ENCODE results near the gene SLC26A1. TPM values are rescaled to one million over a fixed set of nuclear protein-coding genes. Genes with fewer than 3 reads are reported as not detected.

Gene SLC26A1
- total and polyA plus RNA-seq, 2 experiments from 2014 or later: 0.22 to 1.8 TPM

DNA sequence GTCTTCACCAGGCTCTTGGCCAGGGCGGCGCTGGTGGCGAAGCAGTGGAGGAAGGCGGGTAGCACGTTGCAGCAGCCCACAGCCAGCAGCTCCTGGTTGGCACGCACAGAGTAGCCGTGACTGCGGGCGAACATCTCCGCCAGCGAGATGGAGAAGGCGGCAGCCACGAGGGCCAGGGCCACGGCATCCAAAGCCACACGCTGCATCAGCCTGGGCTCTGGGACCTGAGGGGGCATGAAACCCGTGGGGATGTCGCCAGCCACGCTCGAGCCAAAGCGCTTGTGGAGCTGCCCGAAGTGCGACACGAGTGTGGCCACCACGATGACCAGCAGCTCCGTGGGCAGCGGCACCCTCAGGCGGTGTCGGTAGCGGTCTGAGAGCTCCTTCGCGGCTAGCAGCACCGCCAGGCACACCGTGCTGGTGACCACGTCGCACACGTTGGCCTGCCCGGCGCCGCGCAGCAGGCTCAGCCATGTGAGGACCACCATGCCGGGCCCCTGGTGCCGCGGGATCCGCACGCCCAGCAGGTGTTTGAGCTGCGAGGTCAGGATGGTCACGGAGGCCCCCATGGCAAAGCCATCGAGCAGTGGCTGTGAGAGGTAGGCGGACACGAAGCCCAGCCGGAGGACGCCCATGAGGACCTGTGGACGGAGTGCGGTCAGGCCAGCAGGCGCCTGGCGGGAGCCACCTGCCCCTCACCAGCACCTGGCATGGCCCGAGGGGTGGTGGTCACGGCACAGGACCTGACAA lies 3.3 kb downstream of the SLC26A1 start:
- no peaks in the 10 kb centered on the region for H3K36me3 ChIP-seq (ENCODE audit: low read depth)
- no peaks in the 10 kb centered on the region for H4K20me1 ChIP-seq (ENCODE audit: insufficient read depth)

GRCh38 chr4:988726-989721 lies 4.2 kb downstream of the SLC26A1 start:
- H3K9ac ChIP-seq: no peak overlapping the region
- H3K27me3 ChIP-seq (replicated peaks; ENCODE audit: insufficient read depth): no peaks in the 10 kb centered on the region
- no peaks in the 10 kb centered on the region for H4K20me1 ChIP-seq (ENCODE audit: insufficient read depth)
- H3K9me2 ChIP-seq (ENCODE audit: insufficient read depth): no peaks in the 10 kb centered on the region
- H3K4me1 ChIP-seq (ENCODE audit: insufficient read depth): peaks cover 17% of the 10 kb centered on the region
- TF ChIP-seq EZH2phosphoT487 (IDR thresholded peaks at IDR 0.05; ENCODE audit: insufficient read depth, low read depth): no peak
- no peak for TF ChIP-seq EZH2 (IDR thresholded peaks at IDR 0.05; ENCODE audit: insufficient read depth, poor library complexity, severe bottlenecking)
- H2AFZ ChIP-seq: no peak overlapping the region
- no peaks in the 10 kb centered on the region for H3K9me3 ChIP-seq (ENCODE audit: low read depth)
- DNase-seq: no peak
- no peaks in the 10 kb centered on the region for H3K79me2 ChIP-seq (ENCODE audit: insufficient read depth)
- H3K4me2 ChIP-seq (ENCODE audit: unreplicated experiment): no peak overlapping the region
- in situ Hi-C loops (cut with MboI): no loop called here
- H3K27ac ChIP-seq: no peak overlapping the region
- 0 out of 2 replicates have a peak, but pooled peaks cover 10% of the 10 kb centered on the region for H3F3A ChIP-seq (ENCODE audit: insufficient read depth)
- H3K36me3 ChIP-seq (ENCODE audit: low read depth): no peaks in the 10 kb centered on the region
- no peak overlapping the region for H3K4me3 ChIP-seq
- WGBS, 2 experiments (ENCODE audit: low coverage in 1 of 2, low lambda C conversion rate in 2 of 2, missing lambda C conversion rate in 2 of 2): 94 to 95% methylated on average over 54 to 68 of the region's 69 CpGs

More for the DNA sequence above, 3.3 kb downstream of the SLC26A1 start:
- Histone ChIP-seq H3K9me2 (ENCODE audit: insufficient read depth) (no peaks in the 10 kb centered on the region), H3K4me1 (ENCODE audit: insufficient read depth) (peaks cover 15% of the 10 kb centered on the region), H3K9ac (no peak overlapping the region), H2AFZ (no peak overlapping the region), H3K4me2 (ENCODE audit: unreplicated experiment) (no peak overlapping the region), H3K27me3 (replicated peaks; ENCODE audit: insufficient read depth) (no peaks in the 10 kb centered on the region), H3K79me2 (ENCODE audit: insufficient read depth) (no peaks in the 10 kb centered on the region), H3K9me3 (ENCODE audit: low read depth) (no peaks in the 10 kb centered on the region), H3K4me3 (no peak overlapping the region), H3K27ac (no peak overlapping the region), H3F3A (ENCODE audit: insufficient read depth) (0 out of 2 replicates have a peak, but pooled peaks cover 10% of the 10 kb centered on the region)
- no peak for DNase-seq
- in situ Hi-C loops (cut with MboI): no loop called here
- WGBS, 2 experiments (ENCODE audit: low coverage in 1 of 2, low lambda C conversion rate in 2 of 2, missing lambda C conversion rate in 2 of 2): 95 to 97% methylated on average over 53 to 58 of the region's 58 CpGs
- TF ChIP-seq EZH2 (IDR thresholded peaks at IDR 0.05; ENCODE audit: insufficient read depth, poor library complexity, severe bottlenecking) (no peak), EZH2phosphoT487 (IDR thresholded peaks at IDR 0.05; ENCODE audit: insufficient read depth, low read depth) (no peak)

DNA sequence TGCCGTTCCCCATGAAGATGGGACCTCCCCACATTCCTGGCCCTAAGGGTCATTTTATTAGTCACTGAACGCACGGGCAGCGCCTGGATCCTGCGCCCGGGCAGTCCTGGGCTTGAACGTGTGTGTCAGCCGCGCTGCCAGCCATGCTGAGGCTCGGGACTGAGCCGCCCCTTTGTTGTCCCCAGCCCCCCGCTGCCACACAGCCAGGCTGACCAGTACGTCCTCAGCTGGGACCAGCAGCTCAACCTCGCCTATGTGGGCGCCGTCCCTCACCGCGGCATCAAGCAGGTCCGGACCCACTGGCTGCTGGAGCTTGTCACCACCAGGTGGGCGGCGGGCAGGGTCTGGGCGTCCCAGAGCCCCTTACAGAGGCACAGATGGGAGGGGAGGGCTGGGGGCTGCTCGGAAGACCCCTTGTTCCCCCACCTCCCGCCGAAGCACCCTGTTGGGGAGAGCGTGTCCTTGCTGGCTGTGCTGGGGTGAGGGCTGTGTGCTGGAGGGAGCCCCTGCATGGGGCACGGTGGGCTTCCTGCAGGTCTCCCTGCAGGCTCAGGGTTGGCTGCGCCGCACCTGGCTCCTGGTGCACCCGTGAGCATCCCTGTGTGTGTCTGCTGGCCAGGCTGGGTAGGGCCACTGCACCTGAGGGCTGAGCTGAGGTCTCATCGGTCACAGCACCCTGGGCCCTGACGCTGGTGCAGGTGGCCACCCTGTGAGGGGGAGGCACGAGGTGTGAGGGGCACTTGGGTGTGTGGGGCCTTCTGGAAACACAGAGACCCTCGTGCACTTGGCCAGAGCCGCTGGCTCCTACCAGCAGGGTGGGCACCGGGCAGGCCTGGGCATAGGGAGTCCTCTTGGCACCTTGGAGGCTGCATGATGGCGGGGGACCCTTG lies 5.3 kb downstream of the SLC26A1 start:
- H3K9me3 ChIP-seq (ENCODE audit: low read depth): no peaks in the 10 kb centered on the region
- peak overlapping the region; percentile 42; the same call in 1 of the 2 replicates for H3K27ac ChIP-seq
- in situ Hi-C loops (cut with MboI): no loop called here
- WGBS, 2 experiments (ENCODE audit: low coverage in 1 of 2, low lambda C conversion rate in 2 of 2, missing lambda C conversion rate in 2 of 2): 65 to 66% methylated on average over 32 to 35 of the region's 37 CpGs
- TF ChIP-seq EZH2phosphoT487 (IDR thresholded peaks at IDR 0.05; ENCODE audit: insufficient read depth, low read depth) (no peak), EZH2 (IDR thresholded peaks at IDR 0.05; ENCODE audit: insufficient read depth, poor library complexity, severe bottlenecking) (no peak)
- H4K20me1 ChIP-seq (ENCODE audit: insufficient read depth): no peaks in the 10 kb centered on the region
- H3K27me3 ChIP-seq (replicated peaks; ENCODE audit: insufficient read depth): no peaks in the 10 kb centered on the region
- H3K9me2 ChIP-seq (ENCODE audit: insufficient read depth): no peaks in the 10 kb centered on the region
- peaks cover 17% of the 10 kb centered on the region for H3K4me1 ChIP-seq (ENCODE audit: insufficient read depth)
- H3K36me3 ChIP-seq (ENCODE audit: low read depth): no peaks in the 10 kb centered on the region
- peak overlapping the region; percentile 86 for H2AFZ ChIP-seq
- peak overlapping the region; percentile 79 for H3K4me3 ChIP-seq
- peak; percentile 86 for DNase-seq
- peak overlapping the region; percentile 78 for H3K9ac ChIP-seq
- H3K4me2 ChIP-seq (ENCODE audit: unreplicated experiment): peak overlapping the region; percentile 81
- H3K79me2 ChIP-seq (ENCODE audit: insufficient read depth): no peaks in the 10 kb centered on the region
- H3F3A ChIP-seq (ENCODE audit: insufficient read depth): 0 out of 2 replicates have a peak, but pooled peaks cover 10% of the 10 kb centered on the region
